Measurements from ENCODE around the gene UBASH3A. TPM values are rescaled to one million over a fixed set of nuclear protein-coding genes. Genes with fewer than 3 reads are reported as not detected.

UBASH3A gene
- total RNA-seq, 2 experiments from 2014 or later: 59.7 to 60.8 TPM

DNA sequence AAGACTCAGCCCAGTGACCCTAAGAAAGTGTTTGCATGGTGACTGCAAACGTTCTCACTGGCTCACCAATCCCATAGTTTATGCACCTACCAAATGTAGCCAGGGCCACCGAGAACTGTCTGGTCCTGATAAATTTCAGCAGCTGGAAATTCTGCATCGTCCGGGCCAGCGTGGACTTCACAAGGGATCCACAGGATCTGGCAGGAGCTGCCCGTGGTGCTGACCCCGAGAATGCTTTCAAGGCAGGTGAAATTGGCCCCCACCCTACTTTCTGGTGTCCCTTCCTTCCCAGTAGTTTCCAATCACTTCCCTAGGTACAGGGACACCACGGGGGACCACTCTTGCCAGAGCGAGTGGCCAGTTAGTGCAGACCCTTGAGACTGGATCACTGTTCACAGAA, 26.2 kb downstream of the UBASH3A start:
- H3K4me1 ChIP-seq (ENCODE audit: insufficient read depth, low read length): peaks cover 55% of the 10 kb centered on the region
- Mint-ChIP-seq H3K9me3 (no peaks in the 10 kb centered on the region), H3K27me3 (no peaks in the 10 kb centered on the region), H3K4me3 (no peak overlapping the region), H3K36me3 (ENCODE audit: low read depth) (peaks cover 95% of the 10 kb centered on the region), H3K4me1 (ENCODE audit: low read depth) (peaks cover 49% of the 10 kb centered on the region), H3K27ac (no peak overlapping the region)
- ChIA-PET POLR2A (interaction anchor here (1.8 kb wide), 1 partner anchor 27 kb away, joined by 6 read pairs; the partner anchor contains the start of gene UBASH3A), CTCF (no interaction called here)
- no peaks in the 10 kb centered on the region for H3K27me3 ChIP-seq (ENCODE audit: control insufficient read depth in 1 of 2, insufficient read depth in 2 of 2, low read length in 2 of 2)
- H3K36me3 ChIP-seq (ENCODE audit: insufficient read depth, low read length): peaks cover 89% of the 10 kb centered on the region
- DNase-seq (no peak), ATAC-seq (ENCODE audit: poor library complexity) (no peak)
- H3K27ac ChIP-seq (ENCODE audit: low read depth in 1 of 2, low read length in 2 of 2): no peak overlapping the region
- no peak overlapping the region for H3K4me3 ChIP-seq (ENCODE audit: low read length)
- intact Hi-C loops (cut with DNase I, micrococcal nuclease): loop anchor here (5.0 to 10.0 kb wide), 3 partner anchors 38 to 67 kb away; partner anchors contain the start of gene RSPH1 (in 2 of the 2)
- TF ChIP-seq, protein P1, sequence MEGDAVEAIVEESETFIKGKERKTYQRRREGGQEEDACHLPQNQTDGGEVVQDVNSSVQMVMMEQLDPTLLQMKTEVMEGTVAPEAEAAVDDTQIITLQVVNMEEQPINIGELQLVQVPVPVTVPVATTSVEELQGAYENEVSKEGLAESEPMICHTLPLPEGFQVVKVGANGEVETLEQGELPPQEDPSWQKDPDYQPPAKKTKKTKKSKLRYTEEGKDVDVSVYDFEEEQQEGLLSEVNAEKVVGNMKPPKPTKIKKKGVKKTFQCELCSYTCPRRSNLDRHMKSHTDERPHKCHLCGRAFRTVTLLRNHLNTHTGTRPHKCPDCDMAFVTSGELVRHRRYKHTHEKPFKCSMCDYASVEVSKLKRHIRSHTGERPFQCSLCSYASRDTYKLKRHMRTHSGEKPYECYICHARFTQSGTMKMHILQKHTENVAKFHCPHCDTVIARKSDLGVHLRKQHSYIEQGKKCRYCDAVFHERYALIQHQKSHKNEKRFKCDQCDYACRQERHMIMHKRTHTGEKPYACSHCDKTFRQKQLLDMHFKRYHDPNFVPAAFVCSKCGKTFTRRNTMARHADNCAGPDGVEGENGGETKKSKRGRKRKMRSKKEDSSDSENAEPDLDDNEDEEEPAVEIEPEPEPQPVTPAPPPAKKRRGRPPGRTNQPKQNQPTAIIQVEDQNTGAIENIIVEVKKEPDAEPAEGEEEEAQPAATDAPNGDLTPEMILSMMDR (IDR thresholded peaks at IDR 0.05): no peak
- H3K9me3 ChIP-seq (ENCODE audit: control insufficient read depth in 1 of 2, insufficient read depth in 1 of 2, low read length in 2 of 2): peaks cover 0 to 5% of the 10 kb centered on the region in 2 experiments

GRCh38 chr21:42430521-42430920, 26.8 kb downstream of the UBASH3A start:
- Mint-ChIP-seq H3K27ac (no peak overlapping the region), H3K4me3 (no peak overlapping the region), H3K9me3 (no peaks in the 10 kb centered on the region), H3K4me1 (ENCODE audit: low read depth) (peaks cover 49% of the 10 kb centered on the region), H3K36me3 (ENCODE audit: low read depth) (peaks cover 95% of the 10 kb centered on the region), H3K27me3 (no peaks in the 10 kb centered on the region)
- H3K4me3 ChIP-seq (ENCODE audit: low read length): no peak overlapping the region
- no peak for ATAC-seq (ENCODE audit: poor library complexity)
- POLR2A ChIA-PET: interaction anchor here (1.6 kb wide), 1 partner anchor 28 kb away, joined by 5 read pairs; no protein-coding TSS in a partner anchor
- CTCF ChIA-PET: no interaction called here
- peaks cover 49% of the 10 kb centered on the region for H3K4me1 ChIP-seq (ENCODE audit: insufficient read depth, low read length)
- no peaks in the 10 kb centered on the region for H3K27me3 ChIP-seq (ENCODE audit: control insufficient read depth in 1 of 2, insufficient read depth in 2 of 2, low read length in 2 of 2)
- intact Hi-C loops (cut with DNase I, micrococcal nuclease): no loop called here
- TF ChIP-seq, protein P1 (IDR thresholded peaks at IDR 0.05): no peak
- H3K27ac ChIP-seq (ENCODE audit: low read depth in 1 of 2, low read length in 2 of 2): no peak overlapping the region
- peaks cover 96% of the 10 kb centered on the region for H3K36me3 ChIP-seq (ENCODE audit: insufficient read depth, low read length)
- no peak for DNase-seq
- H3K9me3 ChIP-seq (ENCODE audit: control insufficient read depth in 1 of 2, insufficient read depth in 1 of 2, low read length in 2 of 2): peaks cover 0 to 5% of the 10 kb centered on the region in 2 experiments

- H3K36me3 ChIP-seq (ENCODE audit: insufficient read depth, low read length): peaks cover 99% of the 10 kb centered on the region
- H3K27ac ChIP-seq (ENCODE audit: low read depth in 1 of 2, low read length in 2 of 2): peak overlapping the region in 1 of 2 donors; percentile 17
- ChIA-PET POLR2A (interaction anchor here (1.6 kb wide), 1 partner anchor 29 kb away, joined by 5 read pairs; no protein-coding TSS in a partner anchor), CTCF (no interaction called here)
- H3K4me3 ChIP-seq (ENCODE audit: low read length): no peak overlapping the region
- intact Hi-C loops (cut with DNase I, micrococcal nuclease): no loop called here
- Mint-ChIP-seq H3K36me3 (ENCODE audit: low read depth) (peaks cover 97% of the 10 kb centered on the region), H3K4me1 (ENCODE audit: low read depth) (peaks cover 49% of the 10 kb centered on the region), H3K9me3 (no peaks in the 10 kb centered on the region), H3K27ac (peak overlapping the region; percentile 20), H3K27me3 (no peaks in the 10 kb centered on the region), H3K4me3 (no peak overlapping the region)
- no peaks in the 10 kb centered on the region for H3K27me3 ChIP-seq (ENCODE audit: control insufficient read depth in 1 of 2, insufficient read depth in 2 of 2, low read length in 2 of 2)
- H3K9me3 ChIP-seq (ENCODE audit: control insufficient read depth in 1 of 2, insufficient read depth in 1 of 2, low read length in 2 of 2): peaks cover 0 to 5% of the 10 kb centered on the region in 2 experiments
- H3K4me1 ChIP-seq (ENCODE audit: insufficient read depth, low read length): peaks cover 42% of the 10 kb centered on the region
- DNase-seq: no peak
- TF ChIP-seq, protein P1 (IDR thresholded peaks at IDR 0.05): no peak
- ATAC-seq (ENCODE audit: poor library complexity): no peak
Measured at GRCh38 chr21:42431196-42431595, 27.5 kb downstream of the UBASH3A start.

Data from CD4-positive, alpha-beta T cell (primary cell).